CD4-positive, alpha-beta T cell (primary cell): ENCODE results near the gene CFAP126. TPM values are rescaled to one million over a fixed set of nuclear protein-coding genes. Genes with fewer than 3 reads are reported as not detected.

Source experiments
- ATAC-seq: fragments of 200-7000 bp; cut with Tn5 transposase; one replicate; pipeline ENCODE4 v1.10.0; 2022; ENCODE audit warnings: mild to moderate bottlenecking; ENCODE audit not compliant: poor library complexity
- CTCF ChIA-PET: fragments of 350-600 bp; sonication (Branson Sonifier 250); formaldehyde crosslinking; loops from one replicate; lab custom pipeline; 2021; ENCODE audit warnings: antibody characterized with exemption, inconsistent platforms; lab: Charles Lee
- POLR2A ChIA-PET: fragments of 350-600 bp; sonication (Branson Sonifier 250); formaldehyde crosslinking; loops from one replicate; lab custom pipeline; 2021; ENCODE audit warnings: antibody characterized with exemption, inconsistent platforms; lab: Charles Lee
- DNase-seq, 14 experiments: peaks; one replicate each; pipeline ENCODE4 v3.0.0-alpha.2; 2013 to 2020; ENCODE audit warnings: mixed read lengths in 2 of 14
- H3K27ac ChIP-seq, 2 donors: one replicate each; pipeline versions ENCODE4 v1.5.1 to v1.7.0; 2013; ENCODE audit warnings: low read length in 2 of 2, low read depth in 1 of 2, mild to moderate bottlenecking in 1 of 2
- H3K27me3 ChIP-seq, 2 experiments: 1 replicate in 1 of 2; 2 replicates in 1 of 2; pipeline versions ENCODE4 v1.6.1 to v1.7.0; 2013; ENCODE audit warnings: low read length in 2 of 2, control low read depth in 1 of 2, mild to moderate bottlenecking in 1 of 2, moderate library complexity in 1 of 2; ENCODE audit not compliant: insufficient read depth in 2 of 2, control insufficient read depth in 1 of 2
- H3K36me3 ChIP-seq: one replicate; pipeline ENCODE4 v1.6.1; 2013; ENCODE audit warnings: low read length, control low read depth; ENCODE audit not compliant: insufficient read depth
- H3K4me1 ChIP-seq: one replicate; pipeline ENCODE4 v1.6.1; 2013; ENCODE audit warnings: low read length, control low read depth; ENCODE audit not compliant: insufficient read depth
- H3K4me3 ChIP-seq: one replicate; pipeline ENCODE4 v1.5.1; 2013; ENCODE audit warnings: mild to moderate bottlenecking, low read length, moderate library complexity
- H3K9me3 ChIP-seq, 2 experiments: 1 replicate in 1 of 2; 2 replicates in 1 of 2; pipeline versions ENCODE4 v1.6.1 to v1.7.0; 2013; ENCODE audit warnings: low read length in 2 of 2, mild to moderate bottlenecking in 2 of 2, control low read depth in 1 of 2, moderate library complexity in 1 of 2; ENCODE audit not compliant: control insufficient read depth in 1 of 2, insufficient read depth in 1 of 2
- H3K27ac Mint-ChIP-seq: one replicate; pipeline ENCODE4 v1.8.0; 2020; ENCODE audit warnings: mixed read lengths
- H3K27me3 Mint-ChIP-seq: one replicate; pipeline ENCODE4 v1.8.0; 2021; ENCODE audit warnings: mixed read lengths
- H3K36me3 Mint-ChIP-seq: one replicate; pipeline ENCODE4 v1.8.0; 2021; ENCODE audit warnings: low read depth, mixed read lengths
- H3K4me1 Mint-ChIP-seq: one replicate; pipeline ENCODE4 v1.8.0; 2021; ENCODE audit warnings: low read depth, mixed read lengths
- H3K4me3 Mint-ChIP-seq: one replicate; pipeline ENCODE4 v1.8.0; 2020; ENCODE audit warnings: mild to moderate bottlenecking, mixed read lengths
- H3K9me3 Mint-ChIP-seq: one replicate; pipeline ENCODE4 v1.8.0; 2020; ENCODE audit warnings: mixed read lengths
- intact Hi-C, 2 experiments: fragments of 100-400 bp; cut with DNase I in 1 of 2; cut with micrococcal nuclease in 1 of 2; formaldehyde crosslinking; loops; one replicate each; pipeline versions ENCODE4 v1.15.1 to v1.9.0; 2023 to 2025; cut with DNase I, micrococcal nuclease
- total RNA-seq, 174 experiments: library from RNA in 2 of 174; stranded (reverse) in 2 of 174; gene quantifications; one replicate each; pipeline ENCODE4 v1.2.3 and lab custom pipeline; 2021 to 2026
- TF ChIP-seq, protein P1 (sequence below): fragments of 200-600 bp; IDR thresholded peaks from one replicate; pipeline ENCODE4 v1.8.0; 2022; ENCODE audit warnings: antibody characterized with exemption, mild to moderate bottlenecking

The CFAP126 gene
- total RNA-seq, 2 experiments from 2014 or later, result not detected

DNA sequence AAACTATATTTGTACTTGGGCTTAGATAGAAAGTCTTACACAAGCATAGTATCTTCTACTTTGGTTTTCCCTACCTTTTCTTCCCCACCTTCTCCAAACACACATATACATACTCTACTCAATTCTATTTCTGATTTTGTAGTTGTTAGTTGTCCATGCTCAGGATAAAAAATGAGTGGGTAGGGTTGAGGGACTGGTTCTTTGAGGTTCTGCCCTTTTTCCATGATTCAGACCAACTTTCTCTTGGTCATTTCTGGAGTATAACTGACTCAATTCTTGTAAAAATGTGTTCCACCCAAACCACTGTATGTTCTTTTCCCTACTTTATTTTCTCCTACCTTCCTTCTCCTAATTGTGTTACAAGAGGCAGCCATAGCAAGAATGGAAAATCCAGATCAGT is 3.3 kb downstream of the CFAP126 start:
- H3K36me3 ChIP-seq, result peaks cover 36% of the 10 kb centered on the region
- H3K36me3 Mint-ChIP-seq, result peaks cover 48% of the 10 kb centered on the region
- no peaks in the 10 kb centered on the region for H3K27me3 Mint-ChIP-seq
- DNase-seq (no peak), ATAC-seq (no peak)
- H3K27ac Mint-ChIP-seq, result peak overlapping the region; percentile 53
- H3K4me1 Mint-ChIP-seq, result peaks cover 15% of the 10 kb centered on the region
- intact Hi-C loops, result no loop called here
- no peak overlapping the region for H3K4me3 ChIP-seq
- no peak overlapping the region for H3K4me3 Mint-ChIP-seq
- POLR2A ChIA-PET, result no interaction called here
- no peaks in the 10 kb centered on the region for H3K9me3 Mint-ChIP-seq
- no peaks in the 10 kb centered on the region for H3K9me3 ChIP-seq
- no peaks in the 10 kb centered on the region for H3K4me1 ChIP-seq
- H3K27ac ChIP-seq, result no peak overlapping the region
- H3K27me3 ChIP-seq, result no peaks in the 10 kb centered on the region
- TF ChIP-seq, protein P1, sequence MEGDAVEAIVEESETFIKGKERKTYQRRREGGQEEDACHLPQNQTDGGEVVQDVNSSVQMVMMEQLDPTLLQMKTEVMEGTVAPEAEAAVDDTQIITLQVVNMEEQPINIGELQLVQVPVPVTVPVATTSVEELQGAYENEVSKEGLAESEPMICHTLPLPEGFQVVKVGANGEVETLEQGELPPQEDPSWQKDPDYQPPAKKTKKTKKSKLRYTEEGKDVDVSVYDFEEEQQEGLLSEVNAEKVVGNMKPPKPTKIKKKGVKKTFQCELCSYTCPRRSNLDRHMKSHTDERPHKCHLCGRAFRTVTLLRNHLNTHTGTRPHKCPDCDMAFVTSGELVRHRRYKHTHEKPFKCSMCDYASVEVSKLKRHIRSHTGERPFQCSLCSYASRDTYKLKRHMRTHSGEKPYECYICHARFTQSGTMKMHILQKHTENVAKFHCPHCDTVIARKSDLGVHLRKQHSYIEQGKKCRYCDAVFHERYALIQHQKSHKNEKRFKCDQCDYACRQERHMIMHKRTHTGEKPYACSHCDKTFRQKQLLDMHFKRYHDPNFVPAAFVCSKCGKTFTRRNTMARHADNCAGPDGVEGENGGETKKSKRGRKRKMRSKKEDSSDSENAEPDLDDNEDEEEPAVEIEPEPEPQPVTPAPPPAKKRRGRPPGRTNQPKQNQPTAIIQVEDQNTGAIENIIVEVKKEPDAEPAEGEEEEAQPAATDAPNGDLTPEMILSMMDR, result no peak
- CTCF ChIA-PET, result no interaction called here

DNA sequence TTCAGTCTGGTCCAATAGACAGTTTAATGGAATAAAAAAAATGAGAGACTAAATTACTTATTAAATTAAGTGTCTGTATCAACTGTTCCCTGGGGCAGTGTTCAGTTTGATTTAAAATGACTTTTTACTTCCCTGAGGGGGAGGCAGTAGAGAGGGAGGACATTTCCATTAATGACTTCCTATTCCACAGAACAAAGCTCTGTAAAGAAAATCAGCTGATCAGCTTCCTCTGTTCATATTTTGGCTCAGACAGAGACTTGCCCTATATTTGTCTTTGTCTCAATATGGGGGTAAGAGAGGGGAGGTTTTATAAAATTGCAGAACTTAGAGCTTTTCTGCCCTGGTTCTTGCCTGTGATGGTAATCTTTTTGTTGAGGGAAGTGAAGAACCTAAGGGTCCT is 8.4 kb downstream of the CFAP126 start:
- no peaks in the 10 kb centered on the region for H3K9me3 Mint-ChIP-seq
- no peak for DNase-seq
- peaks cover 41% of the 10 kb centered on the region for H3K36me3 ChIP-seq
- TF ChIP-seq, protein P1, result no peak
- no peak overlapping the region for H3K4me3 Mint-ChIP-seq
- no peak for ATAC-seq
- peaks cover 10% of the 10 kb centered on the region for H3K4me1 Mint-ChIP-seq
- no peaks in the 10 kb centered on the region for H3K27me3 Mint-ChIP-seq
- ChIA-PET CTCF (no interaction called here), POLR2A (no interaction called here)
- no peaks in the 10 kb centered on the region for H3K4me1 ChIP-seq
- intact Hi-C loops, result no loop called here
- no peak overlapping the region for H3K27ac ChIP-seq
- H3K36me3 Mint-ChIP-seq, result peaks cover 61% of the 10 kb centered on the region
- H3K27me3 ChIP-seq, result no peaks in the 10 kb centered on the region
- no peak overlapping the region for H3K4me3 ChIP-seq
- H3K27ac Mint-ChIP-seq, result peak overlapping the region; percentile 31
- H3K9me3 ChIP-seq, result no peaks in the 10 kb centered on the region

DNA sequence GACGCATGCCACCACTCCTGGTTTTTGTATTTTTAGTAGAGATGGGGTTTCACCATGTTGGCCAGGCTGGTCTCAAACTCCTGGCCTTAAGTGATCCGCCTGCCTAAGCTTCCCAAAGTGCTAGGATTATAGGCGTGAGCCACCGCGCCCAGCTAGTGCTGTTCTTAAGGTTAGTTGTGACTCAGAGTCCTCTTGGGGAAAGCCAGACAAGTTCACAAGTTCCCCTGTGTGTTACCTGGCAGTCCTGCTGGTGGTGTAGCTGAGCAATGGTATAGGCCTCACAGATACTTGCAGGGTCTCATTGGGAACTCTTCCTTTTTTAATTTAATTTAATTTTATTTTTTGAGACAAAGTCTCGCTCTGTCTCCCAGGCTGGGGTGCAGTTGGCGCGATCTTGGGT is 10.6 kb downstream of the CFAP126 start:
- peaks cover 10% of the 10 kb centered on the region for H3K4me1 Mint-ChIP-seq

More for the DNA sequence above, 10.6 kb downstream of the CFAP126 start:
- Histone ChIP-seq H3K27me3 (no peaks in the 10 kb centered on the region), H3K9me3 (no peaks in the 10 kb centered on the region), H3K4me3 (no peak overlapping the region), H3K4me1 (no peaks in the 10 kb centered on the region), H3K36me3 (peaks cover 33% of the 10 kb centered on the region), H3K27ac (no peak overlapping the region)
- Mint-ChIP-seq H3K27ac (no peak overlapping the region), H3K36me3 (peaks cover 56% of the 10 kb centered on the region), H3K9me3 (no peaks in the 10 kb centered on the region), H3K27me3 (no peaks in the 10 kb centered on the region), H3K4me3 (no peak overlapping the region)
- ATAC-seq (no peak), DNase-seq (no peak)
- ChIA-PET CTCF (no interaction called here), POLR2A (no interaction called here)
- TF ChIP-seq, protein P1, result no peak
- intact Hi-C loops, result no loop called here
